SK-N-SH (cell line): ENCODE data around the gene RASSF8. TPM values are rescaled to one million over a fixed set of nuclear protein-coding genes. Genes with fewer than 3 reads are reported as not detected.
A peak's percentile ranks its signal among the peaks of the same experiment; 100 is the strongest.

Source experiments
- CTCF ChIA-PET: fragments of 300-600, 350-600 bp; formaldehyde crosslinking; extraction: SDS; loops from one replicate; lab custom pipeline; 2021; lab: Yijun Ruan, JAX
- POLR2A ChIA-PET: fragments of 350-600 bp; sonication (Branson Sonifier 250); formaldehyde crosslinking; extraction: SDS; loops from one replicate; lab custom pipeline; 2020; ENCODE audit warnings: antibody characterized with exemption, inconsistent platforms; lab: Yijun Ruan, JAX
- DNase-seq: peaks from one replicate; pipeline ENCODE4 v3.0.0; 2012
- H2AFZ ChIP-seq: fragments of 200-600 bp; sonication (generic); 2 replicates; pipeline ENCODE4 v1.8.1; 2016; ENCODE audit warnings: antibody characterized with exemption, mild to moderate bottlenecking, low read depth
- H3F3A ChIP-seq: fragments of 200-600 bp; sonication (generic); replicated peaks from 2 replicates; pipeline ENCODE3; 2016; ENCODE audit warnings: antibody characterized with exemption, mild to moderate bottlenecking; ENCODE audit not compliant: insufficient read depth
- H3K27ac ChIP-seq, 2 experiments: fragments of 200-500 bp in 1 of 2; fragments of 200-600 bp in 1 of 2; sonication (Bioruptor generic) in 1 of 2; sonication (generic), shearing (Covaris generic) in 1 of 2; 2 replicates each; pipeline versions ENCODE4 v1.5.1 to v1.6.1; 2014 to 2016; ENCODE audit warnings: low read depth in 2 of 2, inconsistent platforms in 1 of 2, low read length in 1 of 2, mild to moderate bottlenecking in 1 of 2, mixed read lengths in 1 of 2
- H3K27me3 ChIP-seq: fragments of 200-600 bp; sonication (generic), shearing (Covaris generic); 2 replicates; pipeline ENCODE4 v1.6.1; 2016; ENCODE audit warnings: mixed run types; ENCODE audit not compliant: insufficient read depth
- H3K36me3 ChIP-seq, 2 experiments: fragments of 200-500 bp in 1 of 2; fragments of 200-600 bp in 1 of 2; sonication (Bioruptor generic) in 1 of 2; sonication (generic) in 1 of 2; replicated peaks in 1 of 2; 2 replicates each; pipeline versions ENCODE3 to v1.5.1; 2014 to 2016; ENCODE audit warnings: low read length in 1 of 2, mild to moderate bottlenecking in 1 of 2; ENCODE audit not compliant: insufficient read depth in 2 of 2, control insufficient read depth in 1 of 2
- H3K4me1 ChIP-seq, 2 experiments: fragments of 200-500 bp in 1 of 2; fragments of 200-600 bp in 1 of 2; sonication (Bioruptor generic) in 1 of 2; sonication (generic), shearing (Covaris generic) in 1 of 2; 2 replicates each; pipeline versions ENCODE4 v1.5.1 to v1.6.1; 2014 to 2016; ENCODE audit warnings: low read depth in 1 of 2, low read length in 1 of 2, mixed run types in 1 of 2; ENCODE audit not compliant: insufficient read depth in 2 of 2, control insufficient read depth in 1 of 2
- H3K4me2 ChIP-seq: fragments of 200-600 bp; sonication (generic), shearing (Covaris generic); 2 replicates; pipeline ENCODE4 v1.6.1; 2017; ENCODE audit warnings: mixed run types
- H3K4me3 ChIP-seq, 2 experiments: fragments of 200-500 bp in 1 of 2; fragments of 200-600 bp in 1 of 2; sonication (Bioruptor generic) in 1 of 2; sonication (generic), shearing (Covaris generic) in 1 of 2; 2 replicates each; pipeline versions ENCODE4 v1.5.1 to v1.8.1; 2014 to 2016; ENCODE audit warnings: low read depth in 2 of 2, inconsistent platforms in 1 of 2, low read length in 1 of 2, mild to moderate bottlenecking in 1 of 2, mixed read lengths in 1 of 2, moderate library complexity in 1 of 2
- H3K79me2 ChIP-seq: fragments of 200-600 bp; sonication (generic); 2 replicates; pipeline ENCODE4 v1.8.1; 2017; ENCODE audit warnings: mild to moderate bottlenecking; ENCODE audit not compliant: insufficient read depth
- H3K9ac ChIP-seq: fragments of 200-600 bp; sonication (generic); 2 replicates; pipeline ENCODE4 v1.6.1; 2017; ENCODE audit warnings: mixed run types
- H3K9me2 ChIP-seq: fragments of 200-600 bp; sonication (generic); 2 replicates; pipeline ENCODE4 v1.6.1; 2017; ENCODE audit warnings: mixed run types
- H3K9me3 ChIP-seq: fragments of 200-600 bp; sonication (generic); 2 replicates; pipeline ENCODE4 v1.6.1; 2017; ENCODE audit warnings: mixed run types, mild to moderate bottlenecking, moderate library complexity
- H4K20me1 ChIP-seq: fragments of 200-600 bp; sonication (generic); 2 replicates; pipeline ENCODE4 v1.6.1; 2017; ENCODE audit warnings: mild to moderate bottlenecking, mixed run types; ENCODE audit not compliant: insufficient read depth
- CHD2 ChIP-seq: fragments of 150-350 bp; IDR thresholded peaks from 2 replicates; pipeline ENCODE4 v1.6.1; 2018; ENCODE audit warnings: low read length; ENCODE audit not compliant: partially characterized antibody
- CTCF ChIP-seq: fragments of 200-600 bp; sonication (generic); IDR thresholded peaks from 2 replicates; pipeline ENCODE4 v1.6.1; 2017; ENCODE audit warnings: antibody characterized with exemption, mild to moderate bottlenecking, moderate library complexity
- ELF1 ChIP-seq: IDR thresholded peaks from 2 replicates; pipeline ENCODE4 v1.4.0; 2012
- EZH2phosphoT487 ChIP-seq: fragments of 200-600 bp; sonication (generic); IDR thresholded peaks from 2 replicates; pipeline ENCODE4 v1.6.1; 2017; ENCODE audit warnings: low read depth, mixed run types, mild to moderate bottlenecking, antibody characterized with exemption, moderate library complexity, borderline replicate concordance
- FOSL2 ChIP-seq: IDR thresholded peaks from 2 replicates; pipeline ENCODE4 v1.4.0; 2012; ENCODE audit warnings: low read depth, mild to moderate bottlenecking, moderate library complexity, borderline replicate concordance
- FOXJ3 ChIP-seq: sonication (generic); formaldehyde crosslinking; IDR thresholded peaks from 2 replicates; pipeline ENCODE4 v1.5.1; 2020; ENCODE audit warnings: mild to moderate bottlenecking, missing genetic modification reagents
- FOXM1 ChIP-seq: IDR thresholded peaks from 2 replicates; pipeline ENCODE4 v1.4.0; 2012; ENCODE audit warnings: low read depth, mild to moderate bottlenecking
- JUND ChIP-seq: IDR thresholded peaks from 2 replicates; pipeline ENCODE4 v1.4.0; 2012
- MEF2A ChIP-seq: IDR thresholded peaks from 2 replicates; pipeline ENCODE4 v1.4.0; 2012; ENCODE audit warnings: low read depth, borderline replicate concordance
- MXI1 ChIP-seq: IDR thresholded peaks from 2 replicates; pipeline ENCODE4 v1.6.1; 2012; ENCODE audit warnings: mild to moderate bottlenecking, low read depth, low read length, improper control_type of control experiment
- NFIC ChIP-seq: IDR thresholded peaks from 2 replicates; pipeline ENCODE4 v1.4.0; 2012; ENCODE audit warnings: borderline replicate concordance
- NRF1 ChIP-seq: IDR thresholded peaks from 2 replicates; pipeline ENCODE4 v1.6.1; 2012; ENCODE audit warnings: low read depth, mild to moderate bottlenecking, low read length
- POLR2AphosphoS5 ChIP-seq: IDR thresholded peaks from 2 replicates; pipeline ENCODE4 v1.6.1; 2012; ENCODE audit warnings: low read depth, low read length
- SMC3 ChIP-seq: IDR thresholded peaks from 2 replicates; pipeline ENCODE4 v1.6.1; 2012; ENCODE audit warnings: low read depth, low read length, improper control_type of control experiment
- TCF12 ChIP-seq: IDR thresholded peaks from 2 replicates; pipeline ENCODE4 v1.4.0; 2012
- TEAD4 ChIP-seq: IDR thresholded peaks from 2 replicates; pipeline ENCODE4 v1.4.0; 2012; ENCODE audit warnings: mild to moderate bottlenecking, borderline replicate concordance; ENCODE audit not compliant: insufficient read depth
- USF2 ChIP-seq: fragments of 150-350 bp; IDR thresholded peaks from 2 replicates; pipeline ENCODE4 v1.6.1; 2017; ENCODE audit warnings: antibody characterized with exemption, low read length, low read depth, borderline replicate concordance
- WGBS: methylation state at CpG from one replicate; pipeline ENCODE4 v1.1.6; 2017; ENCODE audit warnings: low lambda C conversion rate; 5-methylcytosine and 5-hydroxymethylcytosine counted together
- polyA plus RNA-seq, 3 experiments: library from polyadenylated mRNA; depleted of rRNA; stranded (reverse); fragments of >200 nt; gene quantifications; 2 replicates each; pipeline ENCODE4 v1.2.3, GENCODE V29; 2012

RASSF8 gene
- polyA plus RNA-seq, 1 of the 3 experiments (the other 2 are of a cell fraction): 15.3 TPM

DNA sequence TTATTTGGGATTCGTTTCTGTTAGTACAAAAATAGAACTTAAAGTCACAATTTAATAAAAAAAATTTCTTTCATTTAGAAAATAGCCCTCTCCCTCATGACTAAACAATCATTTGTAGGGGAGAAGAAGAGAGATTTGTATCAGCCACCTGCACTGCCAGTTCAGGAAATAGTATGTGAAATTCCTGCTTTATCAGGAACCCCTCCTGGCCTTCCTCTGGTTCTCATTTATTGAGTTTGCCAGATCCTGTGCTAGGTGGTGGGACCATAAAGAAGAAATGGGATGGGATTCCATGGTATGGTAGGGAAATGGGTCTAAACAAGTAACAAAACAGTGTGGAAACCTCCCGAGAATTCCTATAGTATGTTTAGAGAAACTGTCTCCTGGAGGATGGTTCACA is 30.0 kb downstream of the RASSF8 start:
- H3K36me3 ChIP-seq: peaks cover 0 to 4% of the 10 kb centered on the region in 2 experiments
- no peaks in the 10 kb centered on the region for H3K9me3 ChIP-seq
- no peak for TF ChIP-seq EZH2phosphoT487
- TF ChIP-seq CHD2: no peak
- TF ChIP-seq MXI1: no peak
- no peak for TF ChIP-seq SMC3
- no peak for TF ChIP-seq MEF2A
- no peak for TF ChIP-seq ELF1
- TF ChIP-seq TEAD4: no peak
- TF ChIP-seq TCF12: no peak
- no peak for TF ChIP-seq FOSL2
- TF ChIP-seq NFIC: no peak
- ChIA-PET CTCF (interaction anchor here (0.6 to 1.7 kb wide), 2 partner anchors 9 to 863 kb away, joined by 3 to 6 read pairs; no protein-coding TSS in a partner anchor), POLR2A (no interaction called here)
- no peak overlapping the region for H3K4me2 ChIP-seq
- H3K9ac ChIP-seq: no peak overlapping the region
- H3K4me3 ChIP-seq: no peak overlapping the region
- H3K27me3 ChIP-seq: no peaks in the 10 kb centered on the region
- peaks cover 67% of the 10 kb centered on the region for H4K20me1 ChIP-seq
- no peak overlapping the region for H2AFZ ChIP-seq
- no peak for DNase-seq
- H3K9me2 ChIP-seq: no peaks in the 10 kb centered on the region
- 57% methylated on average over 2 of the region's 2 CpGs for WGBS
- peaks cover 8 to 34% of the 10 kb centered on the region in 2 experiments; a peak in 3 of 4 replicates for H3K4me1 ChIP-seq
- H3K27ac ChIP-seq: peak overlapping the region in 1 of 2 experiments; percentile 47; a peak in 3 of 4 replicates
- H3K79me2 ChIP-seq: peaks cover 100% of the 10 kb centered on the region
- peaks cover 13% of the 10 kb centered on the region for H3F3A ChIP-seq

DNA sequence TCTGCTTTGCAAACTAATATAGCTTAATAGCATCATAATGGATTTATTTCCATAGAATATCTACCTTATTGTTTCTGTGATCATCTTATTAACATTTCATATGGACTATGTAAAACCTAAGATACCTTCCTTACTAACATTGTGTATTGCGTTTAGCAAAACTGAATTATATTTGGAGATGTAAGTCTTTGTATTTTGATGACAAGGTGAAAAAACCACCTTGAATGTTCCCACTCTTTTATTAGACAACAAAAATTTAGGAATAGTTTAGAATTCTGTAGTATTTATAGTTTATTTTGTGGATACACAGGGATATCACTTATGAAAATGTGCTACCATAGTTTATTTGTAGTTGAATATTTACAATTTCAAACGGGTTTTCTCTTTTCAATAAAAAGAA is 32.0 kb downstream of the RASSF8 start:
- 90% methylated on average over 2 of the region's 2 CpGs for WGBS
- Histone ChIP-seq H3K9ac (no peak overlapping the region), H3K9me2 (no peaks in the 10 kb centered on the region), H3K4me3 (no peak overlapping the region), H3F3A (peaks cover 33% of the 10 kb centered on the region), H3K27me3 (no peaks in the 10 kb centered on the region), H3K36me3 (peaks cover 0 to 4% of the 10 kb centered on the region in 2 experiments), H2AFZ (no peak overlapping the region), H4K20me1 (peaks cover 60% of the 10 kb centered on the region), H3K4me2 (no peak overlapping the region), H3K4me1 (peaks cover 25 to 27% of the 10 kb centered on the region in 2 experiments), H3K9me3 (no peaks in the 10 kb centered on the region), H3K79me2 (peaks cover 100% of the 10 kb centered on the region)
- ChIA-PET CTCF (no interaction called here), POLR2A (no interaction called here)
- no peak for DNase-seq
- TF ChIP-seq ELF1 (no peak), TEAD4 (no peak), NRF1 (no peak), JUND (no peak)
- TF ChIP-seq, all 33 proteins: peak for 0
- no peak overlapping the region for H3K27ac ChIP-seq

DNA sequence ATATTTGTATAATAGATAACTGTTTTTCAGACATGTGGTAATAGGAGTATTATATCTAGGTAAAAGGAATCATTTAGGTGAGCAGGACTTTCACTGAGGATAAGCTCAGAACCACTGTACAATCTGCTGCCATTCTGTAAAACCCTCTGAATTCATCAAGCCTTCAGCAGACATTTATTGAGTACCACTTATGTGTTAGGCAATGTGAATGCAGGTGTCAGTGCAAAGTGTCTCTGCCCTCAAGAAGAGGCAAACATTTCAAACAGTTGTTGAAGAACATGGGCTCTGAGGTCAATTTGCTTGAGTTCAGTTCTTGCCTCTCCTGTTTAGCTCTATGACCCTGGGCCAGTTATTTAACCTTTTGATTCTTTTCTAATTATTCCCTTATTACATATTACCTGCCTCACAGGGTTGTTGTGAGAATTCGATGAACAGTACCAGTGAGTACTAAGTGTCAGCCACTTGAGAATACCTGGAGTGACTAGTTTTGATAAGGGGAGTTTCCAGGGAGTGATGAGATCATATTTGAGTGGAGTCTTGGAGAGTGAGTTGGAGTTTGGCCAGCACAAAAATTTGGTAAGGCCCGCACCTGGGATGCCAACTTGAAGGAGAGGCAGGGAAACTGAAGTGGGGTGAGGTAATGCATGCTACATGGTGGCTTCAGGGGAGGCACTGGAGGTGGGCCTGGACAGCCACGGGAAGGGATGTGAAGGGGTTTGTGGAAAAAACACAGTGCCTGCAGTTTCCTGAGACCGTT is 33.7 kb downstream of the RASSF8 start:
- H3K36me3 ChIP-seq: peaks cover 0 to 4% of the 10 kb centered on the region in 2 experiments
- DNase-seq: no peak
- peaks cover 16 to 42% of the 10 kb centered on the region in 2 experiments for H3K4me1 ChIP-seq
- H3F3A ChIP-seq: peaks cover 43% of the 10 kb centered on the region
- H3K9me2 ChIP-seq: no peaks in the 10 kb centered on the region
- H3K4me2 ChIP-seq: no peak overlapping the region
- no peak overlapping the region for H2AFZ ChIP-seq
- no peak overlapping the region for H3K4me3 ChIP-seq
- peaks cover 43% of the 10 kb centered on the region for H4K20me1 ChIP-seq
- H3K27me3 ChIP-seq: no peaks in the 10 kb centered on the region
- 82% methylated on average over 4 of the region's 4 CpGs for WGBS
- H3K79me2 ChIP-seq: peaks cover 100% of the 10 kb centered on the region
- POLR2A ChIA-PET: no interaction called here
- peak overlapping the region in 1 of 2 experiments; percentile 97; a peak in 2 of 4 replicates for H3K27ac ChIP-seq
- no peak overlapping the region for H3K9ac ChIP-seq
- no peaks in the 10 kb centered on the region for H3K9me3 ChIP-seq
- CTCF ChIA-PET: interaction anchor here (1.0 to 1.3 kb wide), 3 partner anchors 19 to 37 kb away, joined by 3 read pairs; no protein-coding TSS in a partner anchor
- TF ChIP-seq SMC3 (no peak), MEF2A (no peak), TCF12 (no peak), USF2 (no peak), FOXJ3 (CRISPR knock-in tag) (no peak), FOXM1 (no peak), CTCF (no peak), POLR2AphosphoS5 (no peak)
